Erythroblast (primary cell): ENCODE results near the gene USB1.

Experiments used
- GATA1 ChIP-seq: IDR thresholded peaks from 2 replicates; pipeline ENCODE4 v1.6.1; 2011; ENCODE audit warnings: low read depth, mild to moderate bottlenecking, control low read depth, low read length, moderate library complexity
- POLR2A ChIP-seq: IDR thresholded peaks from 2 replicates; pipeline ENCODE4 v1.6.1; 2011; ENCODE audit warnings: mild to moderate bottlenecking, low read length

DNA sequence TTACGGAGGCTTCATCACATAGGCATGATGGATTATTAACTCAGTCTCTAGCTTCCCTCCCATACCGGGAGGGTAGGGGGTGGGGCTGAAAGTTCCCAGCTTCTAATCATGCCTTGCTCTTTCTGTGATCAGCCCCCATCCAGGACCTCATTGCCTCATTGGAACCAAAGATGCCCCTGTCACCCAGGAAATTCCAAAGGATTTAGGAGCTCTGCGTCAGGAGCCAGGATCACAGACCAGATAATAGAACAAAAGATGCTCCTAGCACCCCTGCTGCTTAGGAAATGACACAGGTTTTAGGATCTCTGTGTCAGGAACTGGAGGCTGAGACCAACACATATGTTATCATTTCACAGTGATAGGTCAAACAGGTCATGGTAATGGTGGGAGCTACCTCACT is 9.7 kb downstream of the USB1 start:
- TF ChIP-seq POLR2A (no peak), GATA1 (no peak)
